ENCODE results near the gene ICAM1. TPM values are rescaled to one million over a fixed set of nuclear protein-coding genes. Genes with fewer than 3 reads are reported as not detected.
A peak's percentile ranks its signal among the peaks of the same experiment; 100 is the strongest.

ICAM1 gene
- 6.8 TPM for total RNA-seq

- Histone ChIP-seq H3K4me1 (ENCODE audit: control insufficient read depth in 3 of 3, insufficient read depth in 3 of 3, low read length in 3 of 3) (peaks cover 20 to 23% (median 23%) of the 10 kb centered on the region in 3 donors), H3K27me3 (ENCODE audit: control insufficient read depth in 3 of 3, insufficient read depth in 3 of 3, low read length in 3 of 3) (peaks cover 0 to 14% (median 10%) of the 10 kb centered on the region in 3 donors), H3K4me3 (ENCODE audit: low read length in 3 of 3) (peak within 1 kb of the TSS; percentile 67 to 76 (median 75)), H3K27ac (ENCODE audit: low read depth, low read length) (peak within 1 kb of the TSS; percentile 91), H3K9ac (ENCODE audit: low read depth in 1 of 3, low read length in 3 of 3) (peak within 1 kb of the TSS; percentile 75 to 82 (median 77)), H3K36me3 (ENCODE audit: control insufficient read depth in 3 of 3, insufficient read depth in 3 of 3, low read length in 3 of 3) (peaks cover 0 to 9% (median 3%) of the 10 kb centered on the region in 3 donors), H3K9me3 (ENCODE audit: control insufficient read depth in 3 of 3, low read length in 3 of 3) (no peaks in the 10 kb centered on the region)
Observed at GRCh38 chr19:10270616-10271394, at the start of gene ICAM1. Gene ICAM1 (plus strand): TSS chr19:10271120. CDS start chr19:10271160, 40 bp downstream.

- Histone ChIP-seq H3K9me3 (ENCODE audit: control insufficient read depth in 3 of 3, low read length in 3 of 3) (no peaks in the 10 kb centered on the region), H3K27me3 (ENCODE audit: control insufficient read depth in 3 of 3, insufficient read depth in 3 of 3, low read length in 3 of 3) (peaks cover 0 to 4% (median 0%) of the 10 kb centered on the region in 3 donors), H3K4me3 (ENCODE audit: low read length in 3 of 3) (no peak overlapping the region), H3K4me1 (ENCODE audit: control insufficient read depth in 3 of 3, insufficient read depth in 3 of 3, low read length in 3 of 3) (peaks cover 0 to 4% (median 3%) of the 10 kb centered on the region in 3 donors), H3K9ac (ENCODE audit: low read depth in 1 of 3, low read length in 3 of 3) (no peak overlapping the region), H3K36me3 (ENCODE audit: control insufficient read depth in 3 of 3, insufficient read depth in 3 of 3, low read length in 3 of 3) (peaks cover 5 to 6% (median 6%) of the 10 kb centered on the region in 3 donors), H3K27ac (ENCODE audit: low read depth, low read length) (no peak overlapping the region)
Observed at GRCh38 chr19:10222201-10222890, 48.6 kb upstream of the ICAM1 start.

GRCh38 chr19:10223488-10224213 is 47.3 kb upstream of the ICAM1 start:
- Histone ChIP-seq H3K4me3 (ENCODE audit: low read length in 3 of 3) (no peak overlapping the region), H3K9ac (ENCODE audit: low read depth in 1 of 3, low read length in 3 of 3) (no peak overlapping the region), H3K27ac (ENCODE audit: low read depth, low read length) (no peak overlapping the region), H3K36me3 (ENCODE audit: control insufficient read depth in 3 of 3, insufficient read depth in 3 of 3, low read length in 3 of 3) (peaks cover 5 to 6% (median 6%) of the 10 kb centered on the region in 3 donors), H3K4me1 (ENCODE audit: control insufficient read depth in 3 of 3, insufficient read depth in 3 of 3, low read length in 3 of 3) (peaks cover 3 to 4% (median 4%) of the 10 kb centered on the region in 3 donors), H3K27me3 (ENCODE audit: control insufficient read depth in 3 of 3, insufficient read depth in 3 of 3, low read length in 3 of 3) (peaks cover 0 to 10% (median 5%) of the 10 kb centered on the region in 3 donors), H3K9me3 (ENCODE audit: control insufficient read depth in 3 of 3, low read length in 3 of 3) (no peaks in the 10 kb centered on the region)

- Histone ChIP-seq H3K9ac (ENCODE audit: low read depth in 1 of 3, low read length in 3 of 3) (no peak overlapping the region), H3K9me3 (ENCODE audit: control insufficient read depth in 3 of 3, low read length in 3 of 3) (no peaks in the 10 kb centered on the region), H3K27ac (ENCODE audit: low read depth, low read length) (no peak overlapping the region), H3K4me1 (ENCODE audit: control insufficient read depth in 3 of 3, insufficient read depth in 3 of 3, low read length in 3 of 3) (peaks cover 3 to 5% (median 4%) of the 10 kb centered on the region in 3 donors), H3K4me3 (ENCODE audit: low read length in 3 of 3) (no peak overlapping the region), H3K36me3 (ENCODE audit: control insufficient read depth in 3 of 3, insufficient read depth in 3 of 3, low read length in 3 of 3) (peaks cover 5 to 6% (median 6%) of the 10 kb centered on the region in 3 donors), H3K27me3 (ENCODE audit: control insufficient read depth in 3 of 3, insufficient read depth in 3 of 3, low read length in 3 of 3) (peaks cover 0 to 11% (median 5%) of the 10 kb centered on the region in 3 donors)
Observed at GRCh38 chr19:10224337-10224736, 46.6 kb upstream of the ICAM1 start.

GRCh38 chr19:10226021-10226375 is 44.9 kb upstream of the ICAM1 start:
- peaks cover 5 to 6% (median 6%) of the 10 kb centered on the region in 3 donors for H3K36me3 ChIP-seq (ENCODE audit: control insufficient read depth in 3 of 3, insufficient read depth in 3 of 3, low read length in 3 of 3)
- H3K4me3 ChIP-seq (ENCODE audit: low read length in 3 of 3), result no peak overlapping the region
- no peaks in the 10 kb centered on the region for H3K9me3 ChIP-seq (ENCODE audit: control insufficient read depth in 3 of 3, low read length in 3 of 3)
- peak overlapping the region; percentile 65 for H3K27ac ChIP-seq (ENCODE audit: low read depth, low read length)
- H3K4me1 ChIP-seq (ENCODE audit: control insufficient read depth in 3 of 3, insufficient read depth in 3 of 3, low read length in 3 of 3), result peaks cover 8 to 18% (median 16%) of the 10 kb centered on the region in 3 donors
- H3K27me3 ChIP-seq (ENCODE audit: control insufficient read depth in 3 of 3, insufficient read depth in 3 of 3, low read length in 3 of 3), result peaks cover 5 to 26% (median 11%) of the 10 kb centered on the region in 3 donors
- H3K9ac ChIP-seq (ENCODE audit: low read depth in 1 of 3, low read length in 3 of 3), result no peak overlapping the region

- Histone ChIP-seq H3K4me1 (ENCODE audit: control insufficient read depth in 3 of 3, insufficient read depth in 3 of 3, low read length in 3 of 3) (peaks cover 8 to 18% (median 16%) of the 10 kb centered on the region in 3 donors), H3K27me3 (ENCODE audit: control insufficient read depth in 3 of 3, insufficient read depth in 3 of 3, low read length in 3 of 3) (peaks cover 5 to 28% (median 11%) of the 10 kb centered on the region in 3 donors), H3K9ac (ENCODE audit: low read depth in 1 of 3, low read length in 3 of 3) (no peak overlapping the region), H3K27ac (ENCODE audit: low read depth, low read length) (peak overlapping the region; percentile 65), H3K9me3 (ENCODE audit: control insufficient read depth in 3 of 3, low read length in 3 of 3) (no peaks in the 10 kb centered on the region), H3K4me3 (ENCODE audit: low read length in 3 of 3) (no peak overlapping the region), H3K36me3 (ENCODE audit: control insufficient read depth in 3 of 3, insufficient read depth in 3 of 3, low read length in 3 of 3) (peaks cover 5 to 6% (median 6%) of the 10 kb centered on the region in 3 donors)
Observed at GRCh38 chr19:10226376-10227025, 44.4 kb upstream of the ICAM1 start.

GRCh38 chr19:10227026-10227971 is 43.6 kb upstream of the ICAM1 start:
- Histone ChIP-seq H3K27me3 (ENCODE audit: control insufficient read depth in 3 of 3, insufficient read depth in 3 of 3, low read length in 3 of 3) (peaks cover 5 to 36% (median 11%) of the 10 kb centered on the region in 3 donors), H3K9me3 (ENCODE audit: control insufficient read depth in 3 of 3, low read length in 3 of 3) (no peaks in the 10 kb centered on the region), H3K4me1 (ENCODE audit: control insufficient read depth in 3 of 3, insufficient read depth in 3 of 3, low read length in 3 of 3) (peaks cover 8 to 18% (median 16%) of the 10 kb centered on the region in 3 donors), H3K27ac (ENCODE audit: low read depth, low read length) (peak overlapping the region; percentile 54), H3K36me3 (ENCODE audit: control insufficient read depth in 3 of 3, insufficient read depth in 3 of 3, low read length in 3 of 3) (peaks cover 5 to 6% (median 6%) of the 10 kb centered on the region in 3 donors), H3K4me3 (ENCODE audit: low read length in 3 of 3) (no peak overlapping the region), H3K9ac (ENCODE audit: low read depth in 1 of 3, low read length in 3 of 3) (no peak overlapping the region)

GRCh38 chr19:10228393-10228792 is 42.5 kb upstream of the ICAM1 start:
- Histone ChIP-seq H3K9me3 (ENCODE audit: control insufficient read depth in 3 of 3, low read length in 3 of 3) (no peaks in the 10 kb centered on the region), H3K27me3 (ENCODE audit: control insufficient read depth in 3 of 3, insufficient read depth in 3 of 3, low read length in 3 of 3) (peaks cover 5 to 36% (median 11%) of the 10 kb centered on the region in 3 donors), H3K4me1 (ENCODE audit: control insufficient read depth in 3 of 3, insufficient read depth in 3 of 3, low read length in 3 of 3) (peaks cover 8 to 18% (median 16%) of the 10 kb centered on the region in 3 donors), H3K9ac (ENCODE audit: low read depth in 1 of 3, low read length in 3 of 3) (no peak overlapping the region), H3K27ac (ENCODE audit: low read depth, low read length) (no peak overlapping the region), H3K4me3 (ENCODE audit: low read length in 3 of 3) (no peak overlapping the region), H3K36me3 (ENCODE audit: control insufficient read depth in 3 of 3, insufficient read depth in 3 of 3, low read length in 3 of 3) (peaks cover 5 to 6% (median 6%) of the 10 kb centered on the region in 3 donors)
